ENCODE measurements around the gene RORB.

- TF ChIP-seq CTCF (IDR thresholded peaks at IDR 0.05; ENCODE audit: low read depth, low read length, missing input control) (no peak), ZBTB33 (IDR thresholded peaks at IDR 0.05) (no peak), YY1 (IDR thresholded peaks at IDR 0.05) (no peak), MAX (IDR thresholded peaks at IDR 0.05) (no peak), JUND (IDR thresholded peaks at IDR 0.05) (no peak), TAF1 (conservative IDR thresholded peaks at IDR 0.05) (no peak), SP1 (IDR thresholded peaks at IDR 0.05) (no peak)
Observed at GRCh38 chr9:74666625-74667316, 169.6 kb downstream of the RORB start.

Data from liver (tissue), 3 donors.